ENCODE measurements around the gene CNTN5. TPM values are rescaled to one million over a fixed set of nuclear protein-coding genes. Genes with fewer than 3 reads are reported as not detected.

Gene CNTN5
- polyA plus RNA-seq, 1 of the 3 experiments (the other 2 are of a cell fraction), result not detected

- CTCF ChIA-PET, result no interaction called here
- no peaks in the 10 kb centered on the region; the same call in 1 of the 2 replicates for H3K9me3 ChIP-seq
Measured at GRCh38 chr11:99683933-99684332, 663.2 kb downstream of the CNTN5 start.

More at GRCh38 chr11:99683933-99684332, 663.2 kb downstream of the CNTN5 start:
- Histone ChIP-seq H3K9me2 (no peaks in the 10 kb centered on the region), H3K27ac (ENCODE audit: low read depth in 2 of 2, low read length in 1 of 2) (no peak overlapping the region), H4K20me1 (ENCODE audit: insufficient read depth) (no peaks in the 10 kb centered on the region), H2AFZ (ENCODE audit: low read depth) (no peak overlapping the region), H3K36me3 (replicated peaks in 1 of 2; ENCODE audit: control insufficient read depth in 1 of 2, insufficient read depth in 2 of 2, low read length in 1 of 2) (no peaks in the 10 kb centered on the region), H3K4me2 (no peak overlapping the region), H3K27me3 (ENCODE audit: insufficient read depth) (no peaks in the 10 kb centered on the region), H3K9ac (no peak overlapping the region), H3K4me3 (ENCODE audit: low read depth in 2 of 2, low read length in 1 of 2) (no peak overlapping the region), H3F3A (replicated peaks; ENCODE audit: insufficient read depth) (no peaks in the 10 kb centered on the region), H3K79me2 (ENCODE audit: insufficient read depth) (no peaks in the 10 kb centered on the region), H3K4me1 (ENCODE audit: control insufficient read depth in 1 of 2, insufficient read depth in 2 of 2, low read depth in 1 of 2, low read length in 1 of 2) (no peaks in the 10 kb centered on the region)
- 11% methylated on average over 3 of the region's 3 CpGs for WGBS (ENCODE audit: low lambda C conversion rate)
- no peak for DNase-seq
- TF ChIP-seq NFIC (IDR thresholded peaks at IDR 0.05; ENCODE audit: borderline replicate concordance) (no peak), RFX5 (IDR thresholded peaks at IDR 0.05; ENCODE audit: low read length) (no peak), NRF1 (IDR thresholded peaks at IDR 0.05; ENCODE audit: low read depth, low read length) (no peak), MEF2A (IDR thresholded peaks at IDR 0.05; ENCODE audit: borderline replicate concordance, low read depth) (no peak), RXRA (IDR thresholded peaks at IDR 0.05; ENCODE audit: borderline replicate concordance, low read depth) (no peak), TAF1 (IDR thresholded peaks at IDR 0.05; ENCODE audit: borderline replicate concordance, low read depth, low read length) (no peak), MXI1 (IDR thresholded peaks at IDR 0.05; ENCODE audit: low read depth, low read length) (no peak), MAX (IDR thresholded peaks at IDR 0.05; ENCODE audit: low read depth) (no peak), FOXM1 (IDR thresholded peaks at IDR 0.05; ENCODE audit: low read depth) (no peak), SMC3 (IDR thresholded peaks at IDR 0.05; ENCODE audit: low read depth, low read length) (no peak), RCOR1 (IDR thresholded peaks at IDR 0.05; ENCODE audit: low read length) (no peak), TEAD4 (IDR thresholded peaks at IDR 0.05; ENCODE audit: borderline replicate concordance, insufficient read depth) (no peak), SIN3A (IDR thresholded peaks at IDR 0.05; ENCODE audit: borderline replicate concordance, low read depth, low read length) (no peak)
- TF ChIP-seq, protein P1, sequence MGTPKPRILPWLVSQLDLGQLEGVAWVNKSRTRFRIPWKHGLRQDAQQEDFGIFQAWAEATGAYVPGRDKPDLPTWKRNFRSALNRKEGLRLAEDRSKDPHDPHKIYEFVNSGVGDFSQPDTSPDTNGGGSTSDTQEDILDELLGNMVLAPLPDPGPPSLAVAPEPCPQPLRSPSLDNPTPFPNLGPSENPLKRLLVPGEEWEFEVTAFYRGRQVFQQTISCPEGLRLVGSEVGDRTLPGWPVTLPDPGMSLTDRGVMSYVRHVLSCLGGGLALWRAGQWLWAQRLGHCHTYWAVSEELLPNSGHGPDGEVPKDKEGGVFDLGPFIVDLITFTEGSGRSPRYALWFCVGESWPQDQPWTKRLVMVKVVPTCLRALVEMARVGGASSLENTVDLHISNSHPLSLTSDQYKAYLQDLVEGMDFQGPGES (IDR thresholded peaks at IDR 0.05; ENCODE audit: low read depth, low read length), result no peak
- TF ChIP-seq, protein P2, sequence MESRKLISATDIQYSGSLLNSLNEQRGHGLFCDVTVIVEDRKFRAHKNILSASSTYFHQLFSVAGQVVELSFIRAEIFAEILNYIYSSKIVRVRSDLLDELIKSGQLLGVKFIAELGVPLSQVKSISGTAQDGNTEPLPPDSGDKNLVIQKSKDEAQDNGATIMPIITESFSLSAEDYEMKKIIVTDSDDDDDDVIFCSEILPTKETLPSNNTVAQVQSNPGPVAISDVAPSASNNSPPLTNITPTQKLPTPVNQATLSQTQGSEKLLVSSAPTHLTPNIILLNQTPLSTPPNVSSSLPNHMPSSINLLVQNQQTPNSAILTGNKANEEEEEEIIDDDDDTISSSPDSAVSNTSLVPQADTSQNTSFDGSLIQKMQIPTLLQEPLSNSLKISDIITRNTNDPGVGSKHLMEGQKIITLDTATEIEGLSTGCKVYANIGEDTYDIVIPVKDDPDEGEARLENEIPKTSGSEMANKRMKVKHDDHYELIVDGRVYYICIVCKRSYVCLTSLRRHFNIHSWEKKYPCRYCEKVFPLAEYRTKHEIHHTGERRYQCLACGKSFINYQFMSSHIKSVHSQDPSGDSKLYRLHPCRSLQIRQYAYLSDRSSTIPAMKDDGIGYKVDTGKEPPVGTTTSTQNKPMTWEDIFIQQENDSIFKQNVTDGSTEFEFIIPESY (IDR thresholded peaks at IDR 0.05; ENCODE audit: borderline replicate concordance, low read depth), result no peak
- TF ChIP-seq, protein P3, sequence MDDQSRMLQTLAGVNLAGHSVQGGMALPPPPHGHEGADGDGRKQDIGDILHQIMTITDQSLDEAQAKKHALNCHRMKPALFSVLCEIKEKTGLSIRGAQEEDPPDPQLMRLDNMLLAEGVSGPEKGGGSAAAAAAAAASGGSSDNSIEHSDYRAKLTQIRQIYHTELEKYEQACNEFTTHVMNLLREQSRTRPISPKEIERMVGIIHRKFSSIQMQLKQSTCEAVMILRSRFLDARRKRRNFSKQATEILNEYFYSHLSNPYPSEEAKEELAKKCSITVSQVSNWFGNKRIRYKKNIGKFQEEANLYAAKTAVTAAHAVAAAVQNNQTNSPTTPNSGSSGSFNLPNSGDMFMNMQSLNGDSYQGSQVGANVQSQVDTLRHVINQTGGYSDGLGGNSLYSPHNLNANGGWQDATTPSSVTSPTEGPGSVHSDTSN (IDR thresholded peaks at IDR 0.05), result no peak
- TF ChIP-seq, protein P4, sequence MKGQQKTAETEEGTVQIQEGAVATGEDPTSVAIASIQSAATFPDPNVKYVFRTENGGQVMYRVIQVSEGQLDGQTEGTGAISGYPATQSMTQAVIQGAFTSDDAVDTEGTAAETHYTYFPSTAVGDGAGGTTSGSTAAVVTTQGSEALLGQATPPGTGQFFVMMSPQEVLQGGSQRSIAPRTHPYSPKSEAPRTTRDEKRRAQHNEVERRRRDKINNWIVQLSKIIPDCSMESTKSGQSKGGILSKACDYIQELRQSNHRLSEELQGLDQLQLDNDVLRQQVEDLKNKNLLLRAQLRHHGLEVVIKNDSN (IDR thresholded peaks at IDR 0.05; ENCODE audit: borderline replicate concordance, low read depth), result no peak
- POLR2A ChIA-PET, result no interaction called here

Data from SK-N-SH (cell line).